GM18870 (cell line): ENCODE measurements around the gene POLDIP2.

Experiments used
- ATAC-seq: cut with Tn5 transposase; IDR thresholded peaks from one replicate; pipeline ENCODE4 v1.9.1; 2021; ENCODE audit warnings: moderate library complexity; ENCODE audit not compliant: unreplicated experiment

POLDIP2 gene

DNA sequence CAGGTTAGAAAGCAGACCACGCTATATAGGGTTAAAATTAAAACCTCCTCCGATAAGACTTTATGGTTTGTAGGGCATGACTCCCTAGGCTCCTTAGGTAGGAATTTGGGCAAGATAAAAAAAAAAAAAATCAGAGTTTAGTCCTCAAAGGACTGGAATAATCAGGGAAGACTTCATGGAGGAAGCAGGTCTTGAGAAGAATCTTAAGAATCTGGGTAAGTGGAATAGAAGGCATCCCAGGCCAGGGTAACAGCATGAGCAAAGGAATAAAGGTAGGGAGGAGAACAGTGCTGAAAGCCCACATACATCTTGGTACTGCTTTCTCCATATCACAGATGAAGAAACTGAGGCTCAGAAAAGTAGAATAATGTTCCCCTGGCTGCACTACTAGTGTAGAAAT lies 33.2 kb upstream of the POLDIP2 start:
- ATAC-seq, result no peak

DNA sequence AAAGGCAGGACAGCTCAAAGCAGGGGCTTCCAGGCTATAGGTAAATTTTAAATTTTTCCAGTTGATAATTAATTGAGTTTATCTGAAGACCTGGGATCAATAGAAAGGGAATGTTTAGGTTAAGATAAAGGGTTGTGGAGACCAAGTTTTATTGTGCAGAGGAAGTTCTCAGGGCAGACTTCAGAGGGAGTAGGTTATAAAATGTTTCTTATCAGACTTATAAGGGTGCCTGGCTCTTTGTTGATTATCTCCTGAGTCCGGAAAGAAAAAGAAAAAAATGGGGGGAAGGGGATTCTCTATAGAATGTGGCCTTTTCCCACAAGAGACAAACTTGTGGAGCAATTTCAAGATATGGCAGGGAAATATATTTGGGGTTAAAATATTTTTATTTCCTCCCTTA lies 32.8 kb upstream of the POLDIP2 start:
- ATAC-seq, result no peak

DNA sequence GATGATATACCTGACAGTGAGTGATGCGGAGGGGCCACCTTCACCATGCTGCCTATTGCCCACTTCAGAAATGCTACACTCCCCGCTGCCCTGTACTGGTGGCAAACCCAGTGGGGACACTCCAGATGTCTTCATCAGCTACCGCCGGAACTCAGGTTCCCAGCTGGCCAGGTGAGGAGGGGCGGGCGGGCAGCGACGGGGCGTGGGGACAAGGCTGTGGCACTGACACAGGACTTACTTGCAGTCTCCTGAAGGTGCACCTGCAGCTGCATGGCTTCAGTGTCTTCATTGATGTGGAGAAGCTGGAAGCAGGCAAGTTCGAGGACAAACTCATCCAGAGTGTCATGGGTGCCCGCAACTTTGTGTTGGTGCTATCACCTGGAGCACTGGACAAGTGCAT lies 30.8 kb upstream of the POLDIP2 start:
- ATAC-seq, result no peak

DNA sequence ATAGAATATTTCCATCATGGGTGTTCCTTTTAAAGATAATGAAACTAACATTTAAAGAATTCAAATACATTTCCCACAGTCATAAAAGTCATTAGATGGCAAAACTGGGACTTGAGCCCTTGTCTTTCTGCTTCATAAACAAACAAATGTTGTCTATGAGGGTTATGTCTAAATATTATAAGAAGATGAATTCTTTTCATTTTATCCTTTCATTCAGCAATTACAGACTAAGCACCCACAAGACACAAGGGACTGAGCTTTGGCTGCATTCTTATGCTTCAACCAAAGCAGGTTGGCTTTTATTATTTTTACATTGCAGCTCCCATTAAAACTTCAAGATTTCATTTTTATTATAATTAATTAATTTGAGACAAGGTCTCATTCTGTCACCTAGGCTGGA lies 29.1 kb upstream of the POLDIP2 start:
- ATAC-seq, result no peak

DNA sequence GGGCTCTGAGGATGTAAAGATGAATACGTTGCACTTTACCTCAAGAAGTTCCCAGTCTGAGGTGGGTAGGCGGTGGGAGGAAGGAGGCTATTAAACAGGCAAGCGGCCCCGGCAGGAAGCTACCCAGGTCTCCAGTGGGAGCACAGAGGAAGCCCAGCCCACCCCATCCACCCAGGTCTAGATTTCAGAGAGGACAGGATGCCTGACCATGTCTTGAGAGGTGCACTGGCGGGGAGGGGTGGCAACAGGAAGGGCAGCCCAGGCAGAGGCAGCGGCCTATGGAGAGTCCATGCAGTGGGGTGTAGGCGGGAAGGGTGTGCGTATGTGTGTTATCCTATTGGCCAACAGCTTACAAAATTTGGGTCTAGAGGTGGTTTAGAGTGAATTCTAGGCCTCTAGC lies 28.1 kb upstream of the POLDIP2 start:
- ATAC-seq, result no peak

DNA sequence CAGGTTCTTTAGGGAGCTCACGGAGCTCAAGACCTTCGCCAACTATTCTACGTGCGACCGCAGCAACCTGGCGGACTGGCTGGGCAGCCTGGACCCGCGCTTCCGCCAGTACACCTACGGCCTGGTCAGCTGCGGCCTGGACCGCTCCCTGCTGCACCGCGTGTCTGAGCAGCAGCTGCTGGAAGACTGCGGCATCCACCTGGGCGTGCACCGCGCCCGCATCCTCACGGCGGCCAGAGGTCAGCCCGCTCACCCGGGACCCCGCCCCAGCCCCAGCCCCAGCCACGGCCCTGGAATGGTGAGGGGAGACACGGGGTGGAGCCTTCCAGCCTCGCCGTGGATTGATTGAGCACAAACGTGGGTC lies 27.7 kb upstream of the POLDIP2 start:
- ATAC-seq, result no peak

DNA sequence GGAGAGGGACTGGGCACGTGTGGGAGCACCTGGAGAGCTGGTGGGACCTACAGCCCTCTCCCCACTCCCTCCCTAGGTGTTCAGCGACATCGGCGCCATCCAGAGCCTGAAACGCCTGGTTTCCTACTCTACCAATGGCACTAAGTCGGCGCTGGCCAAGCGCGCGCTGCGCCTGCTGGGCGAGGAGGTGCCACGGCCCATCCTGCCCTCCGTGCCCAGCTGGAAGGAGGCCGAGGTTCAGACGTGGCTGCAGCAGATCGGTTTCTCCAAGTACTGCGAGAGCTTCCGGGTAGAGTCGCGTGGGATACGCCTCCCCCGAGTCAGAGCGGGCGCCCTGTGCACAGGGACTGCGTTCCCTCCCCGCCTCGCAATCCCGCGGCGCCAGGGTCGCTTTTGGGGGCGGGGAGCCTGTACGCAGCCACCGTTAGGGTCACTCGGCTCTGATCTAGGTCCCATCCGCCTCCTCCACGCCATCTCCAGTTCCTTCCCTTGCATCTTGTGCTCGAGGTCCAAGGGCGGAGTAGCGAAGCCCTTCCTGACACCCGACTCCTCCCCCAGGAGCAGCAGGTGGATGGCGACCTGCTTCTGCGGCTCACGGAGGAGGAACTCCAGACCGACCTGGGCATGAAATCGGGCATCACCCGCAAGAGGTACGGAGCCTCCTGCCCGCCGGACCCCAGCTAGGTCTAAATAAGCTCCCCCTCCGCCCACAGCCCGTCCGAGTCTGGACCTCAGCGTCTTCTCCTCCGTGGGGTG lies 27.1 kb upstream of the POLDIP2 start:
- no peak for ATAC-seq

DNA sequence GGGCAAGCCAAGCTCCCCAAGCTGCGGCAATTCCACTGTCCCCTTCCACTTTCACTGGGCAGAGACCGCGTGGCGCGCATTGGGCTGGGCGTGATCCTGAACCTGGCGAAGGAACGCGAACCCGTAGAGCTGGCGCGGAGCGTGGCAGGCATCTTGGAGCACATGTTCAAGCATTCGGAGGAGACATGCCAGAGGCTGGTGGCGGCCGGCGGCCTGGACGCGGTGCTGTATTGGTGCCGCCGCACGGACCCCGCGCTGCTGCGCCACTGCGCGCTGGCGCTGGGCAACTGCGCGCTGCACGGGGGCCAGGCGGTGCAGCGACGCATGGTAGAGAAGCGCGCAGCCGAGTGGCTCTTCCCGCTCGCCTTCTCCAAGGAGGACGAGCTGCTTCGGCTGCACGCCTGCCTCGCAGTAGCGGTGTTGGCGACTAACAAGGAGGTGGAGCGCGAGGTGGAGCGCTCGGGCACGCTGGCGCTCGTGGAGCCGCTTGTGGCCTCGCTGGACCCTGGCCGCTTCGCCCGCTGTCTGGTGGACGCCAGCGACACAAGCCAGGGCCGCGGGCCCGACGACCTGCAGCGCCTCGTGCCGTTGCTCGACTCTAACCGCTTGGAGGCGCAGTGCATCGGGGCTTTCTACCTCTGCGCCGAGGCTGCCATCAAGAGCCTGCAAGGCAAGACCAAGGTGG lies 24.0 kb upstream of the POLDIP2 start:
- no peak for ATAC-seq

DNA sequence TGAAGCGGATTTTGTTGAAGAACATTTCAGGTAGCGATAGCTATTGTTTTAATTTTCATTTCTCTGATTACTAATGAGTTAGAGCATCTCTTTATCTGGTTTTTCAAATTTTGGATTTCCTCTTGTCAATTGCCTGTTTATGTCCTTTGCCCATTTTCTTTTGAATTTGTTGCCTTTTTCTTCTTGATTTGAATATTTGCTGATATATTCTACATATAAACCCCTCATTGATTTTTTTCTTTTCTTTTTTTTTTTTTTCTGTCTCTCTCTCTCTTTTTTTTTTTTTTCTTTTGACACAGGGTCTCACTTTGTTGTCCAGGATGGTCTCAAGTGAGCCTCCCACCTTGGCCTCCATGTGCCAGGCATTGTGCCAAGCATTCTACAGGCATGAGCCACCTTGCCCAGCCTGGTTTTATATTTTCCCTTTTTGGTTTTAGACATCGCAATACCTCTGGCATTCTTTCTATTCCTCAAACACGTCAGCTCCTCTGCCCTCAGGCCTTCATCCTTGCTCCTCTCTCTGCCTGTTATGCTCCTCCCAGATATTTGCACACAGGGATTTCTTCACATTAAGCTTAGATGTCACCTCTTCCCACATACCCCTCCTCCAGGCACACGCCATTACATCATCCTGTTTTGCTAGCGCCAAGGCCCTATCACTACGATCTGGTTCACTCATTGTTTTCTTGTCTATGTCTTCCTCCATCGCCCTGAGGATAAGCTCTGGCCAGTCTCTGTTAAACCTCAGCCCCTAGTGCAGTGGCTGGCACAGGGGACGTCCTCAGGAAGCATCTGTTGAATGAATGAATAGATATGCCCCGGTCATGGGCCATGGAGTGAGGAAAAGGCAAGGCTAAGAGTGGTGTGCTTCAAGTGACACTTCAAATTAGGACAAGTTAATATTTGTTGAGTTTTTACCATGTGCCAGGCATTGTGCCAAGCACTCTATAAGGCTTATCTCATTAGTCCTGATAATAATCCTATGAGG lies 22.8 kb upstream of the POLDIP2 start:
- ATAC-seq, result no peak

DNA sequence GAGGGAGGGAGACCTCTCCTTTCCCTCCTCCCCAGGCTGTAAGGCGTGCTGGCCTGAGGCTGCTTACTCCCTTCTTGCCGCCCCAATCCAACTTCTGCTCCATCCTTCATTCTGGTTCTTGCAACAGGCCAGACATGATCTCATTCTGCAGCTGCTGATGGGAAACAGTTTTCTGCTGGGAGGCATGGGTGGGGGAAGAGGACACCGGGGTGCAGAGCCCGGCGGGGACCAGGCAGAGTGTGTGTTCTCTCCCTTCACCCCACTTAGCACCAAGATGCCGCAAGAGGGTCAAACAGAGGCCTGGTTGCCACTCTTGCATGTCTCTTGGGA lies 15.6 kb upstream of the POLDIP2 start:
- ATAC-seq, result no peak

DNA sequence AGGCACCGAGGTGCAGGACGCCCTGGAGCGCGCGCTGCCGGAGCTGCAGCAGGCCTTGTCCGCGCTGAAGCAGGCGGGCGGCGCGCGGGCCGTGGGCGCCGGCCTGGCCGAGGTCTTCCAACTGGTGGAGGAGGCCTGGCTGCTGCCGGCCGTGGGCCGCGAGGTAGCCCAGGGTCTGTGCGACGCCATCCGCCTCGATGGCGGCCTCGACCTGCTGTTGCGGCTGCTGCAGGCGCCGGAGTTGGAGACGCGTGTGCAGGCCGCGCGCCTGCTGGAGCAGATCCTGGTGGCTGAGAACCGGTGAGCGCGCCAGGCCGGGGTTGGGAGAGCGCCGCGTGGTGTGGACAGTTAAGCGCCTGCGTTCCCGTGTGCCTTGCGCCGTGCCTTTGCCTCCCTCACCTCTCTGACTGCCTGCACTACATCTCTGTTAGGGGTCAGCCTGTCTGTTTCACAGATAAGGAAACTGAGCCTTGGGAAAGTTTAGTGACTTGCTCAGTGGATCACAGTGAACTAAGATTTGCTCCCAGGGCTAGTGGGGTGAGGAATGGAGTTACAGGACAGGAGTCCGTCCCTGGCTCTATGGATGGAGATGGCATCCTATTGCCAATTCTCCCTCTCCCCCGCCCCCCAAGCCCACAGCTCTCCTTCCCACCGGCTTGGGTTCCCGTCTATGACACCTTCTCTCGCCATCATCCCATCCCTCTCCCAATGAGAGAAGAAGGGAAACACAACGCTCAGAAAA lies 15.0 kb upstream of the POLDIP2 start:
- ATAC-seq, result no peak

DNA sequence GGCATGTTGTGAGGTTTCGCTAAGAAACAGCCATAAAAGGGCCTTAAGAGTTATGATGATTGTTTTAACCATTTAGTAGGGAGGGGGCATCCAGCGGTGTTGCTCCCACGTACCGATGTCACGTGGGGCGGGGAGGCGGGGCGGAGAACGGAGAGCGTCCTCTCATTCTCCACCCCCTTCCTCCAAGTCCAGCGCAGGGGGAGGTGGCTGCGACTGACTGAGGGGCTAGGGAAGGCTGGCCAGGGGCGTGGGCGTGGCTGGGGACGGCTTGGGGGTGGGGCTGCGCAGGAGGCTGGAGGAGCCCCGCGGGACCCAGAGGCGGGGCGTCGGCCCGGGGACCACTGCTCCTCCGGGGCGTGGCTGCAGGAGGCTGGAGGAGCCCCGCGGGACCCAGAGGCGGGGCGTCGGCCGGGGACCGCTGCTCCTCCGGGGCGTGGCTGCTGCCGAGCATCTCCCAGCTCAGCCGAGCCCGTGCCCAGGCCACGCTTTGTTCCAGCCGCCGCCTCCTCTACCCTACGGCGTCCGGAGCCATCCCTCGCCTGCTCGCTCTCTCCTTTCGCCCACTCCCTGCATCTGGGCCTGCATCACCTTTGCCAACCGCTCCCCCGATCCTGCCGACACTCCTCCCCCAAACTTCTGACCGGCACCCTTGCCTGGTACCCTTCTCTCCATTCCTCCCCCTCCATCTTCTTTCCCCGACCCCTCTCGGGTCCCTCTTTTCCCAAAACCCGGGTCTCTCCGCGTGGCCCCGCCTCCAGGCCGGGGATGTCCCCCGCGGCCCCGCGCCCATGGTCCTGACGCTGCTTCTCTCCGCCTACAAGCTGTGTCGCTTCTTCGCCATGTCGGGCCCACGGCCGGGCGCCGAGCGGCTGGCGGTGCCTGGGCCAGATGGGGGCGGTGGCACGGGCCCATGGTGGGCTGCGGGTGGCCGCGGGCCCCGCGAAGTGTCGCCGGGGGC lies 14.2 kb upstream of the POLDIP2 start, which contains the start of gene SARM1:
Gene SARM1, plus strand, starts transcription at position 450 of the 958 bp plus-strand sequence. Its CDS starts 339 bp downstream, at position 789.
- no peak for ATAC-seq

DNA sequence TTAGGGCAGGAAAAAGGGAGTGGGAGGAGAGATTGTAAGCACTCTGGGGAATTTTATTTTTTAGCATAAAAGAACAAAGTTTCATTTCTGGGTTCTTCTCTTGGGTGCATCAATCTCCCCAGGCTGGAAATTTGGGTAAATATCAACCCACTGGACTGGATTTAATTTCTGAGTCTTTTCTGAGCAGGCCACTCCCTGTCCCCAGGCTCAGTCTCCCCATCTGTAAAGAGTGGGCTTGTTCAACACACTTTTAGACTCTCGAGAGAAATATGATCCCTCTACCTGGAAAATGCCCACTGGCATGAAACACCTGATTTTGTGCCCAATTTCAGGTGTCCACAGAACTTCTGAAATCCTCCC lies 13.4 kb upstream of the POLDIP2 start:
- ATAC-seq, result no peak

DNA sequence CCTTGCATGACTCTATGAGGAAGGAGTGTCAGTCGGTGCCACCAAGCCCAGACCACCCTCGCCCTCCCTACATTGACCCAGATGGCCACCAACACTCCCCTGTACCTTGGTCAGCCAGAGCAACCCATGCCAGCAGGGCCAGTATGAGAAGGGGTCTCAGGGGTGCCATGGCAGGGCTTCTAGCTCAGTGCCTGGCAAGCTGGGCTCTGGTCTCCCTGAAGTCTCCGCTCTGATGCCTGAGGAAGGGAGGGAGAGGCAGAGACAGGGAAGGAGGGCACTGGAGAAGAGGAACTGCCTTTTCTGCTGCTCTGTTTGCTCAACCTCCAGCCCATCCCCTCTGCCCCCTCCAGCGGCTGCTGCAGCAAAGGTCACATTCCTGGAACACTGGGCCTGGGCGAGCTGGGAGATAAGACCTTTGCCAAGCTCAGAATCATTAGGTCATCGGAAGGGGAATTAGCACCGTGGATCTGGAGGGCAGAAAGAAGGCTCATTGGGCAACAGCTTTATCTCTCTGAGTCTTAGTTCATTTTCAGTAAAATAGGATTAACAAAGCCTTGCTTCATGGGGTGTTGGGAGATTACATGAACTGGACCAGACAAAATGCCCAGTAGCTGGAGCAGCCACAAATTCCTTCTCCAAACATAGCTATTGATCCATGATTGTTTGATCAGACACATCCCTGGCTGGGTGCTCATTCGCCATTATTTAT lies 12.9 kb upstream of the POLDIP2 start, which contains the start of gene VTN:
Gene VTN, minus strand, starts transcription at position 273 of the 709 bp plus-strand sequence. Its CDS starts 104 bp downstream, at position 169.
- no peak for ATAC-seq

DNA sequence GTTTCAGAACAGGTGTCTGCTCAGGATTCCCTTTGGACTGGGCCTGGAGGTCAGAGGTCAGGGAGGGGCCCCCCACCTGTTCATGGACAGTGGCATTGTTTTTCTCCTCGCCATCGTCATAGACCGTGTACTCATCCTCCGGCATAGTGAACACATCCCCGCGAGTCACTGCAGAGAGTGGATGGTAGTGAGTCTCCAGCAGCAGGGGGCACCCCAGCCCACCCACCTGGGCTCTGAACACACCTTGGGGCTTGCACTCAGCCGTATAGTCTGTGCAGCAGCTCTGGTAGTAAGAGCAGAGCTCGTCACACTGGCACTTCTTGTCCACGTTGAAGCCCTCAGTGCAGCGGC lies 12.3 kb upstream of the POLDIP2 start:
- no peak for ATAC-seq

DNA sequence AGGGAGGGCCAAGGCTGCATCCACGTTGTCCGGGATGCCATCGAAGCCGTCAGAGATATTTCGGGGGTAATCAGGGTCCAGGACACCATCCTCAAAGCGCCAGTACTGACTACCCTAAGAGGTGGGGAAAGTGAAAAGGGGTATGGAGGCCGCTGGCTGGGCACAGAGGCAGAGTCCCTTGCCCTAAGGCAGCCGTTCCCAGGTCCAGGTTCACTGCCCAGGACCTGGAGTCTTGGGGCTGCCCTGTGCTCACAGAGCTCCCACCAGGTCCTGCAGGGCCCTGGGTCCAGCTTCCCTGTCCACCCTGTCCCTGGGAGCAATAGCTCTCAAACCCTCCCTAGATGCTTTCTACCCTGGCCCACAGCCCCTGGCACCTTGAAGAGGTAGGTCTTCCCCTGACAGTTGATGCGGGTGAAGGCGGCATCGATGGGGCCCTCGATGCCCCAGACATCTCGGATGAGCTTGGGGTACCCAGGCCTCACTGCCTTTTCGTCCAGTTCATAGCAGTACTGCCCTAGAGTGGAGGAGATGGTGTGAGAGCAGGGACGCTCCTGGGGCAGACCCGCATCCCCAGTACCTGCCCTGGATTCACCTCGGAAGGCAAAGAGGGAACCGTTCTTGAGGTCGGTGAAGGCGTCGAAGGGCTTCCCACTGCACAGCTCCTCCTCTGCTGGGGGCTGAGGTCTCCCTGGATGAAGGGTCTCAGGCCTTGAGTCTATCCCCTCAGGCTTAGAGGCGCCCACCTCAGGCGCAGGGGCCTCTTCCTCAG lies 11.8 kb upstream of the POLDIP2 start:
- no peak for ATAC-seq

DNA sequence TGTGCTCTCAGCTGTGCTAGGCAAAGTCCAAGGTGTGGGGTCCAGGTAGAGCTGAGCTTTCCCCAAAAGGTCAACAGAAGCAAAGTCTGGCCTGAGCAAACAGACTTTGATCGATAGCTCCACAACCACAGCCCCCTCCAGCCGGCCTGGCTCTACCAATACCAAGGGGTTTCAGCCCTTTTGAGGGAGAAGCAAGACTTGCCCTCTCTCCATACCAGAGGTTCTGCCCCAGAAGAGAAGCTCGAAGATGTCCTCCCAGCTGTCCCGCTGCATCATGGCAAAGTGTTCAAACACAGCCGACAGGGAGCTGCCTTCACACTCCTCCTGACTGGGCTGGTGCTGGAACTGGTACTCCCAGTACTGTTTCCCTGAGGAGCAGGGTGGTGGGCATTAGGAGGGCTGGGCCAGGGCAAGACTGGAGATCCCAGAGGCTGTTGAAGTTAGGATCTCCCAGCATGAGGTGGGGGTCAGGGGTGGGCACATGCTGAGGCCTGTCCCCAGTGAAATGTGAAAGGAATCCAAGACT lies 11.0 kb upstream of the POLDIP2 start:
- no peak for ATAC-seq

DNA sequence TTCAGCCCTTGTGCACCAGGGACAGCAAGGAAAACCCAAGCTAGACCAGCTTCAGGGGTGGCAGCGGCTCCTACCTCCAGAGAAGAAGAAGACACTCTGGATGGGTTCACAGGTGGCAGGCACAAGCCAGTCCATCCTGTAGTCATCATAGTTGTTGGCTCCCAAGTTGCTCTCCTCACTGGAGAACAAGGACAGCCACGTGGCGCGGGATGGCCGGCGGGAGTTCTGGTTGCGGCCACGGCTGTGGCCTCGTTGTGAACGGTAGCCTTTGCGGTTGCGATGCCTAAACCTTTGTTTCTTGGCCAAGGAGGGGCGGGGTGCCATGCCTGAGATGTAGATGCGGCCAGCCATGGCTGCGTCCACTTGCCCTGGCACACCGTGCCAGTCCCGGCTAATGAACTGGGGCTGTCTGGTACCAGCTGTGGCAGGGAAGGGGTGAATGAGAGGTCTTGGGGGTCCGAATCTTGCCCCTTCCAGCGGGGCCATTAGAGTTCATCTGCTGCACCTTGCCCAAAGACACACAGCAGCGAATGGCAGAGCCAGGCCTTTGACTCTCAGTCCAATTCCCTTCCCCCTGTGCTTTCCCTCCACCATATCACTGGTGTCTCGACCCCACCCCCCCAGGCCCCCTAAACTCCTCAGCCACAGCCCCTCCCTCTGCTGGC lies 10.4 kb upstream of the POLDIP2 start:
- ATAC-seq, result no peak
